HCT116 (cell line): ENCODE measurements around the gene TK1. TPM values are rescaled to one million over a fixed set of nuclear protein-coding genes. Genes with fewer than 3 reads are reported as not detected.

Experiments used
- ATAC-seq: fragments of 200-7000 bp; cut with Tn5 transposase; 2 replicates; pipeline ENCODE4 v1.9.1; 2020; ENCODE audit warnings: mild to moderate bottlenecking, moderate library complexity
- BruUV-seq: library from RNA; stranded (reverse); fragments of 400-500 nt; replicated peaks from 2 replicates; lab custom pipeline; 2021; lab: Mats Ljungman, UMichigan
- CTCF ChIA-PET: fragments of 300-600 bp; sonication (Branson Sonifier 250); formaldehyde crosslinking; loops from one replicate; lab custom pipeline; 2021; ENCODE audit warnings: antibody characterized with exemption; lab: Charles Lee
- POLR2A ChIA-PET: fragments of 300-600, 350-600 bp; sonication (Branson Sonifier 250); formaldehyde crosslinking; loops from one replicate; lab custom pipeline; 2021; ENCODE audit warnings: antibody characterized with exemption; lab: Charles Lee
- RAD21 ChIA-PET, 2 experiments: fragments of 300-600 bp; sonication (Branson Sonifier 250); formaldehyde crosslinking; loops; one replicate each; lab custom pipeline; 2023; ENCODE audit warnings: low total read pairs in 2 of 2; ENCODE audit not compliant: uncharacterized antibody in 2 of 2, unreplicated experiment in 2 of 2, low non-redundant PET in 1 of 2; lab: Charles Lee
- DNase-seq: peaks from one replicate; pipeline ENCODE4 v3.0.0-alpha.2; 2010; ENCODE audit warnings: low read depth, low spot score
- H2AFZ ChIP-seq: fragments of 200-600 bp; shearing (Covaris generic), sonication (generic); 2 replicates; pipeline ENCODE4 v1.6.1; 2017; ENCODE audit warnings: low read depth, mixed run types, mixed read lengths, antibody characterized with exemption, low read length; ENCODE audit not compliant: poor library complexity, severe bottlenecking
- H3K27ac ChIP-seq: 2 replicates; pipeline ENCODE4 v1.5.1; 2012; ENCODE audit warnings: low read depth, low read length
- H3K27me3 ChIP-seq: fragments of 200-600 bp; sonication (generic); 2 replicates; pipeline ENCODE4 v1.6.1; 2016; ENCODE audit warnings: mixed run types, low read length, mixed read lengths; ENCODE audit not compliant: insufficient read depth
- H3K36me3 ChIP-seq, 2 experiments: fragments of 200-500 bp in 1 of 2; fragments of 200-600 bp in 1 of 2; sonication (Bioruptor generic) in 1 of 2; sonication (generic) in 1 of 2; 2 replicates each; pipeline versions ENCODE4 v1.5.1 to v1.6.1; 2014 to 2016; ENCODE audit warnings: low read length in 2 of 2, inconsistent platforms in 1 of 2, mixed read lengths in 1 of 2, mixed run types in 1 of 2; ENCODE audit not compliant: insufficient read depth in 2 of 2, control insufficient read depth in 1 of 2
- H3K4me1 ChIP-seq, 2 experiments: fragments of 200-600 bp in 1 of 2; sonication (generic) in 1 of 2; 2 replicates each; pipeline versions ENCODE4 v1.5.1 to v1.6.1; 2012 to 2017; ENCODE audit warnings: low read length in 2 of 2, inconsistent platforms in 1 of 2, mild to moderate bottlenecking in 1 of 2, mixed read lengths in 1 of 2, mixed run types in 1 of 2, moderate library complexity in 1 of 2; ENCODE audit not compliant: insufficient read depth in 2 of 2, control insufficient read depth in 1 of 2
- H3K4me2 ChIP-seq: fragments of 200-600 bp; sonication (generic); 2 replicates; pipeline ENCODE4 v1.6.1; 2017; ENCODE audit warnings: mixed run types, low read length, mixed read lengths
- H3K4me3 ChIP-seq, 2 experiments: fragments of 200-600 bp in 1 of 2; sonication (generic) in 1 of 2; replicated peaks in 1 of 2; 2 replicates each; pipeline ENCODE4 v1.5.1; 2011 to 2016; ENCODE audit warnings: low read length in 2 of 2, control low read depth in 1 of 2, low read depth in 1 of 2, mild to moderate bottlenecking in 1 of 2, mixed read lengths in 1 of 2, mixed run types in 1 of 2
- H3K79me2 ChIP-seq: fragments of 200-600 bp; sonication (generic); 2 replicates; pipeline ENCODE4 v1.6.1; 2017; ENCODE audit warnings: mild to moderate bottlenecking, mixed run types, low read length, moderate library complexity, mixed read lengths; ENCODE audit not compliant: insufficient read depth
- H3K9ac ChIP-seq: fragments of 200-600 bp; sonication (generic); 2 replicates; pipeline ENCODE4 v1.6.1; 2016; ENCODE audit warnings: low read length, mixed read lengths
- H3K9me2 ChIP-seq: fragments of 200-600 bp; sonication (generic), shearing (Covaris generic); 2 replicates; pipeline ENCODE4 v1.6.1; 2017; ENCODE audit warnings: mixed run types, mild to moderate bottlenecking, moderate library complexity; ENCODE audit not compliant: insufficient read depth
- H3K9me3 ChIP-seq, 2 experiments: fragments of 200-500 bp in 1 of 2; fragments of 200-600 bp in 1 of 2; sonication (Bioruptor generic) in 1 of 2; sonication (generic) in 1 of 2; 2 replicates each; pipeline ENCODE4 v1.6.1; 2014 to 2017; ENCODE audit warnings: low read length in 2 of 2, mixed read lengths in 2 of 2, inconsistent platforms in 1 of 2, low read depth in 1 of 2, mild to moderate bottlenecking in 1 of 2, mixed run types in 1 of 2, moderate library complexity in 1 of 2; ENCODE audit not compliant: control insufficient read depth in 1 of 2, insufficient read depth in 1 of 2
- H4K20me1 ChIP-seq: fragments of 200-600 bp; sonication (generic), shearing (Covaris generic); 2 replicates; pipeline ENCODE4 v1.6.1; 2017; ENCODE audit warnings: mixed run types, mild to moderate bottlenecking, moderate library complexity; ENCODE audit not compliant: insufficient read depth
- CTCF ChIP-seq, 3 experiments: fragments of 200-600 bp in 1 of 3; sonication (generic) in 1 of 3; IDR thresholded peaks in 2 of 3; conservative IDR thresholded peaks in 1 of 3; 2 replicates each; pipeline ENCODE4 v1.5.1; 2012 to 2017; ENCODE audit warnings: low read depth in 2 of 3, low read length in 2 of 3, antibody characterized with exemption in 1 of 3, borderline replicate concordance in 1 of 3, control low read depth in 1 of 3, mild to moderate bottlenecking in 1 of 3, mixed read lengths in 1 of 3, mixed run types in 1 of 3, moderate library complexity in 1 of 3; ENCODE audit not compliant: insufficient read depth in 1 of 3
- EZH2phosphoT487 ChIP-seq: fragments of 200-600 bp; IDR thresholded peaks from 2 replicates; pipeline ENCODE4 v1.6.1; 2018; ENCODE audit warnings: antibody characterized with exemption, borderline replicate concordance
- POLR2AphosphoS5 ChIP-seq: IDR thresholded peaks from 2 replicates; pipeline ENCODE4 v1.6.1; 2011; ENCODE audit warnings: mild to moderate bottlenecking, low read depth, low read length, moderate library complexity
- SIN3A ChIP-seq: IDR thresholded peaks from 2 replicates; pipeline ENCODE4 v1.6.1; 2012; ENCODE audit warnings: low read depth
- SRF ChIP-seq: IDR thresholded peaks from 2 replicates; pipeline ENCODE4 v1.6.1; 2012; ENCODE audit warnings: low read depth
- intact Hi-C: fragments of 100-400 bp; cut with micrococcal nuclease; formaldehyde crosslinking; loops from 2 replicates; pipeline ENCODE4 v1.10.0; 2022
- total RNA-seq: library from RNA; stranded (reverse); gene quantifications from one replicate; pipeline ENCODE4 v1.2.1, GENCODE V29; 2021; ENCODE audit not compliant: unreplicated experiment

TK1 gene
- total RNA-seq, 1 experiment from 2014 or later = 315 TPM

- BruUV-seq = no TSS peak
- Histone ChIP-seq H3K9ac (no peak overlapping the region), H4K20me1 (peaks cover under 1% of the 10 kb centered on the region; the same call in 1 of the 2 replicates), H3K9me3 (no peaks in the 10 kb centered on the region), H3K4me2 (no peak overlapping the region), H3K4me1 (peaks cover 13 to 38% of the 10 kb centered on the region in 2 experiments; a peak in 3 of 4 replicates), H3K27me3 (no peaks in the 10 kb centered on the region), H3K36me3 (peaks cover 35 to 69% of the 10 kb centered on the region in 2 experiments), H3K9me2 (no peaks in the 10 kb centered on the region), H3K27ac (peak overlapping the region; percentile 38; the same call in 1 of the 2 replicates), H3K79me2 (peaks cover 16% of the 10 kb centered on the region), H2AFZ (no peak overlapping the region), H3K4me3 (no peak overlapping the region)
- ChIA-PET CTCF (interaction anchor here (0.9 to 3.2 kb wide), 9 partner anchors 12 to 156 kb away, joined by 3 to 17 read pairs (median 7); partner anchors contain the start of genes AFMID and TK1), RAD21 (interaction anchor here in 1 of 2 experiments (0.8 kb wide), 1 partner anchor 33 kb away, joined by 3 read pairs; no protein-coding TSS in a partner anchor), POLR2A (interaction anchor here (0.6 to 5.1 kb wide), 4 partner anchors 11 to 64 kb away, joined by 3 to 44 read pairs (median 4); partner anchors contain the start of genes AFMID and TK1)
- DNase-seq = no peak
- TF ChIP-seq SIN3A (no peak), EZH2phosphoT487 (no peak), POLR2AphosphoS5 (0 out of 2 replicates have a peak, but pooled peaks have one; percentile 29), CTCF (IDR thresholded peaks at IDR 0.05 in 2 of 3, conservative IDR thresholded peaks at IDR 0.05 in 1 of 3; ENCODE audit: borderline replicate concordance in 1 of 3, insufficient read depth in 1 of 3, low read depth in 2 of 3, low read length in 2 of 3) (peak in 2 of 3 experiments; percentile 40 to 45; a peak in 3 of 6 replicates), SRF (no peak)
- peak; percentile 9; the same call in 1 of the 2 replicates for ATAC-seq
- intact Hi-C loops = no loop called here
Observed at GRCh38 chr17:78174870-78175642, 11.8 kb downstream of the TK1 start.
